Stimulated activated CD4-positive, alpha-beta T cell treated with anti-CD3 and anti-CD28 coated beads, Interleukin-12 subunit alpha, Interleukin-12 subunit beta, amount 100 ng/mL, for 48 hours (primary cell): ENCODE measurements around the gene OR10H4.
"Not testable (repeated sequence)": the region's sequence is repeated elsewhere in the genome, so short reads cannot be mapped to it uniquely, and the experiment has no call there.

Source experiments
- DNase-seq, 3 donors: peaks; one replicate each; pipeline ENCODE4 v3.0.0-alpha.2; 2020; ENCODE audit warnings: low read depth in 2 of 3, low spot score in 1 of 3

The OR10H4 gene, protein sequence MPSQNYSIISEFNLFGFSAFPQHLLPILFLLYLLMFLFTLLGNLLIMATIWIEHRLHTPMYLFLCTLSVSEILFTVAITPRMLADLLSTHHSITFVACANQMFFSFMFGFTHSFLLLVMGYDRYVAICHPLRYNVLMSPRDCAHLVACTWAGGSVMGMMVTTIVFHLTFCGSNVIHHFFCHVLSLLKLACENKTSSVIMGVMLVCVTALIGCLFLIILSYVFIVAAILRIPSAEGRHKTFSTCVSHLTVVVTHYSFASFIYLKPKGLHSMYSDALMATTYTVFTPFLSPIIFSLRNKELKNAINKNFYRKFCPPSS

DNA sequence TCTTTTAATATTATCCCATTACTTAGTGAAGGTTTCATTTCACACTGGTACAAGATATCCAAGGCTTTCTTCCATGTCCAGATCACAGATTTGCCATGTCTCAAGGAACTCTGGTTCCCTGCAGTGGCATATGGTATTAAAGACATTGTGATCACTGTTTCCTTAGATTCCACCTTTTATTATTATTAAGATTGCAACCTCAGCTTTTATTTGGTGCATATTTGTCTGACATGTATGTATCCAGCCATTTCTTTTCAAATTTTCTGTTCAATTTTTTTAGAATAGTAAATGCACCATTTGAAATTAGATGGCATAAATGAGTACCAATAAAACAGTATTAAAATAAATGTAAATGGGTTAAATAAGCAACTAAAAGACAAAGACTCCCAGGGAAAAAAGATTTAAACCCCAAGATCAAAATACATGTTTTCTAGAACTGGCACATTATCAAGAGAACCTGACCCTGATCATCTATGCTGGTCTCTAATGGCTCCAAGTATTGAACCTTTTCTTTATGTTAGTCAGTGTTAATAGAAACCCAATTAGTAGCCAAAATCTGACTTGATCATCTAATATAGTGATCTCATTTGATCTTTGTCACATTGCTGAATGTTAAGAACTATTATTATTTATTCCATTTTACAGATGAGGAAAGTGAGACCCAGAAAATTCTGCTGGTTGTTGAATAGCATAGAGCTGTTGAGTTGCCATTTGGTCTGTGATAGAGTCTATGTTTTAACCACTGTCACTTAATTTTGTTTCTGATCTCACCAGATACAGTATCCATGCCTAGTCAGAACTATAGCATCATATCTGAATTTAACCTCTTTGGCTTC, at the start of gene OR10H4:
TSS of gene OR10H4 (plus strand) at position 786 of the 836 bp plus-strand sequence. CDS start at position 786, 0 bp downstream.
- no peak for DNase-seq

DNA sequence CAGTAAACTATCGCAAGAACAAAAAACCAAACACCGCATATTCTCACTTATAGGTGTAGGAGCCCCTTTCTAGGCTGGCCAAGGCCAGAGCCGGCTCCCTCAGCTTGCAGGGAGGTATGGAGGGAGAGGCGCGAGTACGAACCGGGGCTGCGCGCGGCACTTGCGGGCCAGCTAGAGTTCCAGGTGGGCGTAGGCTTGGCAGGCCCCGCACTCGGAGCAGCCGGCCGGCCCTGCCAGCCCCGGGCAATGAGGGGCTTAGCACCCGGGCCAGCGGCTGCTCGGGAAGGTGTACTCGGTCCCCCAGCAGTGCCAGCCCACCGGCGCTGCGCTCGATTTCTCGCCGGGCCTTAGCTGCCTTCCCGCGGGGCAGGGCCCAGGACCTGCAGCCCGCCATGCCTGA, 49.2 kb upstream of the OR10H4 start:
- DNase-seq = not testable (repeated sequence)

GRCh38 chr19:15900032-15900431, 48.8 kb upstream of the OR10H4 start:
- not testable (repeated sequence) for DNase-seq

GRCh38 chr19:15900504-15900903, 48.3 kb upstream of the OR10H4 start:
- no peak for DNase-seq

- DNase-seq = no peak
Measured at GRCh38 chr19:15902254-15902653, 46.6 kb upstream of the OR10H4 start.

- DNase-seq = not testable (repeated sequence)
Measured at GRCh38 chr19:15902898-15903297, 45.9 kb upstream of the OR10H4 start.

DNA sequence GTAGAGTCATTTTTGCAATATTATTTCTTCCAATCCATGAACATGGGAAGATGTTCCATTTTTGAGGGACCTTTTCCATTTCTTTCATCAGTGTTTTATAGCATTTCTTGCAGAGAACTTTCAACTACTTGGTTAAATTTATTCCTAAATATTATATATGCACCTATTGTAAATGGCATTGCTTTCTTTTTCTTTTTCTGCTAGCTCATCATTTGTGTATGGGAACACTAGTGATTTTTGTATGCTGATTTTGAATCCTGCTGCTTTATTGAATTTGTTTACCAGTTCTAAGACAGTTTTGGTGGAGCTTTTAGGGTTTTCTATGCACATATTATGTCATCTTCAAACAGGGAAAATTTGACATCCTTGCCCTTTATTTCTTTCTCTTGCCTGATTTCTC, 43.8 kb upstream of the OR10H4 start:
- DNase-seq = no peak

- DNase-seq = no peak
Measured at GRCh38 chr19:15911599-15912235, 37.1 kb upstream of the OR10H4 start.

DNA sequence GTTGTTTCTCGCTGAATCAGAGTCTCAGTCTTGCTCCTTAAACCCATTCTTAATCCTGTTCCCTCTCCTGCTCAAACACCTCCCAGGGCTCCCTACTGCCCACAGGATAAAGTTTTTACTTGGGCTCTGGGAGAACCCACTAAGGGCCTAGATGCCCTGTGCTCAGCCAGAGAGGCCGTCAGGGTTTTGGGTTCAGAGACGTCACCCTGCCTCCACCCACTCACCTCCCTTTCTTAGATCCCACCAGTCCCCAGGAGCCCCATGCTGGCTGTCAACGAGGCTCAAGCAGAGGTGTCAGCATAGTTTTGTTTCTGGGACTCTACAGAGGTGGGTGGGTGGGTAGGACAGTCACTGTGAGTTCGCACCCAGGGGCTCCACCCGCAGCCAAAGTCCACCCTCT, 35.4 kb upstream of the OR10H4 start:
- DNase-seq = no peak

DNA sequence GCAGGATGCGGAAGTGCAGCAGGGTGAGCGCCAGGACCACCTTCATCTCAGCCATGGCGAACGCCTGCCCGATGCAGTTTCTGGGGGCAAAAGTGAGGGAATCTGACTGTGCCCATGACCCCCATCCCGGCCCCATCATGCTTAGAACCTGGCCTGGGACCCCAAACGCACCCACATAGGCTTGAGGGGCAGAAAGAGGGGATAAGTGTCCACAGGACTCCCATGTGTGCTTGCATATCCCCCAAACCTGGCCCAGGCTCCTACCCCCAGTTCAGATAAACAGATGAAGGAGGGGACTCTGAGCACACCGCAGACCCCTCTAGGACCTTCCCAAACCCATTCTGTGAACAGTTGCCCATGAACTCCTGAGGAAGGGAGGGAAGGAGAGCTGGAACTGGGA, 35.0 kb upstream of the OR10H4 start:
- DNase-seq = no peak

DNA sequence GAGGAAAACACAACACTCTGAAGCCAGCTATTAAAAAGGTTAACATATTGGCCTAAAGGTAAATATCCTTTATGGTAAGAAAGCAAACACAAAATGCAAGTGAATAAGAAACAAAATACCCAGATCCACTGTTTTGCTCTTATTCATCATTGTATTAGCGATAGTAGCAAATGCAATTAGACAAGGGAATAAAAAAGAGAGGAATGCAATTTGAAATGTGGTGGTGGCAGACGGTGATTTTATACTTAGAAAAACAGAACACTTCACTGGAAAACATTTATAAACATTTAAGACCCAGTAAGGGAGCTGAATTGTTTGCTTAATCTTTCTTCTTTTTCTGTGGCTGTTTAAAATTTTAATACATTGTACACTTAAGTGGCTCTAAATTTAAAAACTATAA, 33.7 kb upstream of the OR10H4 start:
- DNase-seq = no peak

- no peak for DNase-seq
Measured at GRCh38 chr19:15919243-15919642, 29.6 kb upstream of the OR10H4 start.

- no peak for DNase-seq
Measured at GRCh38 chr19:15922021-15922420, 26.8 kb upstream of the OR10H4 start.

GRCh38 chr19:15923702-15924101, 25.1 kb upstream of the OR10H4 start:
- DNase-seq = no peak

GRCh38 chr19:15926484-15926883, 22.3 kb upstream of the OR10H4 start:
- no peak for DNase-seq

GRCh38 chr19:15928321-15928720, 20.5 kb upstream of the OR10H4 start:
- no peak for DNase-seq

GRCh38 chr19:15933761-15934331, 15.0 kb upstream of the OR10H4 start:
- DNase-seq = peak in 2 of 3 donors; percentile 8 to 37

DNA sequence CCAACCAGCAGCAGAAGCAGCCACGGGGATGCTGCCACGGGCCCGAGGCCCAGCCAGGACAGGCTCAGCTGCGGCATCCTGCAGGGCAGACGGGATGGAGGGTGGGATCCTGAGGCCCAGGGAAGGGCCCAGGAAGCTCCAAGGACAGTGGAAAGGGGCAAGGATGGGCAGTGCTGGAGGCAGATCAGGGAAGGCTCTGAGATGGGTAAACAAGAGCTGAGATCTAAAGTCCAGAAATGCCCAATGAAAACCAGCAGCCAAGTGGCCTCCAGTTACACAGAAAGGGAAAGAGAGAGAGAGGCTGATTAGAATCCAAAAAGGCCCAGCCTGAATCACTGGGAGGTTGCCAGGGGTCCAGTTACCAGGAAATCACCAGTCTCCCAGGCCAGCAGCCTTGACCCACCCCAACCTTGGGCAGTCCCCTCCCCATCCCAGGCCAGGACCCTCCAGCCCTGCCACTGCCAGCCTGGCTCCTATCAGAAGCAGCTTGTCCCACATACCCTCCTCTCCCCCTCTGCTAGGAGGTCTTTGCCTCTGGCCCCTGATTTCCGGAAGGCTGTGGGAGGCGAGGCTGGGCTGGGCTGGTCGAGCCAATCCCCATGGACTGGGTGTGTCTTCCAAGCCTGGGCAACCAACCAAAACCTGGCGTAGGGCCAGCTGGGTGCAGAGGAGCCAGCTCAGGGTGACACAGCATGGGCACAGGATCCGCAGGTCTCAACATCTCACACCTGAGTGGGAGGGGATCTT, 14.3 kb upstream of the OR10H4 start, which contains the start of gene CYP4F11:
TSS of gene CYP4F11 (minus strand) at position 198 of the 747 bp plus-strand sequence. CDS start at position 77, 121 bp downstream.
- DNase-seq = no peak

DNA sequence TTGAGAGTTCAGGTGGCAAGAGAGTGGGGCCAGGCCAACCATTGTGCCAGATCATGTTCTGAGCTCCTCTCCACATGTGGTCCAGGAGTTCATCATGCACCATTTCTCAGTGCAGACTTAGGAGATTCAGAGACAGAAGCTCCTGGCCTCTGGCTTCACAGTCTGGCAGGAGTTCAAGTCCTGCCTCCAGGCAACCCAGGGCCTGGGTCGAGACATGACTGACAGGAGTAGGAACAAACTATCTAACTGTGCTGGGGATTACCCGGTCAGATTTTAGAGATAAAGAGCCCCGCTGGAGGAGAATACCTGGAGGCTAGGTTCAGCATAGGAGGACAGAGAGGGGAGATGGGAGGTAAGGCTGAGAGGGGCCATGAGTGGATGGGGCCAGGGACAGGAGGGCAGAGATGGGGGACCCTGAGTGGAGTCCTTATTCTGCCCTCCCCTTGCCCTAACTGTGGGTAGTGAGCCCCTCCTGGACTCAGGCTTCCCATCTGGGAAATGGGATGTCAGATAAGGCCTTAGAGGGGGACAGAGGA, 13.6 kb upstream of the OR10H4 start:
- no peak for DNase-seq

DNA sequence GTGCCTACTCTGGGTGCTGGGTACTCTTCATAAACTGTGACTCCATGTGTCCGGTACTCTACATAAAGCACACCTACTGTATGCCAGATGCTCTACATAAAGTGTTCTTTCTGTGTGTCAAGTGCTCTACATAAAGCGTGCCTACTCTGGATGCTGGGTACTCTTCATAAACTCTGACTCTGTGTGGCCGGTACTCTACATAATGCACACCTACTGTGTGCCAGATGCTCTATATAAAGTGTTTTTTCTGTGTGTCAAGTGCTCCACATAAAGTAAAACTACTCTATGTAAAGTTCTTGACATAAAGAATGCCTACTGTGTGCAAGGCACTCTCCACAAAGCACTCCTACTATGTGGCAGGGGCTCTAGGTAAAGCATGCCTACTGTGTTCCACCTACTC, 12.6 kb upstream of the OR10H4 start:
- DNase-seq = no peak
